GM12874 (cell line): Measurements from ENCODE around the gene TNIK.

ENCODE experiments used
- CTCF ChIP-seq: IDR thresholded peaks from 2 replicates; pipeline ENCODE4 v1.5.1; 2011; ENCODE audit warnings: low read depth, mild to moderate bottlenecking, control low read depth, low read length, moderate library complexity; ENCODE audit not compliant: insufficient read depth

The TNIK gene

GRCh38 chr3:171375666-171376595 lies 84.3 kb downstream of the TNIK start:
- TF ChIP-seq CTCF: no peak

- no peak for TF ChIP-seq CTCF
Observed at GRCh38 chr3:171374661-171375285, 85.4 kb downstream of the TNIK start.

GRCh38 chr3:171374260-171374659 lies 85.9 kb downstream of the TNIK start:
- no peak for TF ChIP-seq CTCF

- TF ChIP-seq CTCF: no peak
Observed at GRCh38 chr3:171373711-171374110, 86.5 kb downstream of the TNIK start.

GRCh38 chr3:171372694-171373093 lies 87.5 kb downstream of the TNIK start:
- TF ChIP-seq CTCF: no peak

DNA sequence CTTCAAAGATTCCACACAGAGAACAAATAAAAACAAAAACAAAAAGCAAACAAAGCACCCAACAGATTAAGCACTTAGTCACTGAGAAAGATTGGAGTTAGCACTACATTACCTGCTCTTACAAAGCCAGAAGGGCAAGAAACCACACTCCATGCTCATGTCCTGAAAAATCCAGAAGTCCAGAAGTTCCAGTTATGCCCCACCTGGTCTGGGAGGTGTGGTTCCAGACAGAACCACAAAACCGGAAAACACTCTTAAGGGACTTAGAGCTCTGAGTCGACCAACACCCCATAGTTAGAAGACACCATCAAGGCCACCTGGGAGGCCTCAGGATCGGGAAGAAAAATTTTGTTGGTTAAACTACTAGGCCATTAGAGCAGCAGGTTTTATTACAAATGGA lies 88.9 kb downstream of the TNIK start:
- no peak for TF ChIP-seq CTCF

DNA sequence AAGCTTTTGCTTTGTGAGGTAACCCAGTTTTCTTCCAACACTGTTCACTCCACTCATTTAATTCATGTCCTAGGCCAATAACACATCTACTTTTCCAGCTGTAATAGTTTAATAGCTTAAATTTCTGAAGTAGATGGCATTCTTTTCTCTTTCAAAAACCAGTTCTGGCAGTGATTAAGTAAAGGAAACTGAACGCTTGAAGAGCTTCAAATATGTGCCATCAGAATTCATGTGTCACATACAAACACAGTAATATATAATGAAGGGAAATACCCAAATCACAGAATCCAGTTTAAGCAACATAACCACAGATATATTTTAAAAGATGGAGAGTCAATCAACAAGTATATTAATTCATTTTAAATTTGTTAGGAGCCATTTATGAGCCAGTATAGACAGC lies 91.0 kb downstream of the TNIK start:
- no peak for TF ChIP-seq CTCF
